Calu3 (cell line): ENCODE results near the gene RANBP17. TPM values are rescaled to one million over a fixed set of nuclear protein-coding genes. Genes with fewer than 3 reads are reported as not detected.

Experiments
- BruUV-seq: library from RNA; stranded (reverse); fragments of 400-500 nt; replicated peaks from 2 replicates; lab custom pipeline; 2021; lab: Mats Ljungman, UMichigan
- CTCF ChIA-PET: fragments of 300-600 bp; sonication (Branson Sonifier 250); formaldehyde crosslinking; loops from one replicate; lab custom pipeline; 2022; ENCODE audit warnings: antibody characterized with exemption; lab: Charles Lee
- DNase-seq: peaks from one replicate; pipeline ENCODE4 v3.0.0; 2022
- H3K27ac Mint-ChIP-seq: one replicate; pipeline ENCODE4 v1.8.0; 2022; ENCODE audit warnings: mixed read lengths; ENCODE audit not compliant: unreplicated experiment
- H3K27me3 Mint-ChIP-seq: one replicate; pipeline ENCODE4 v1.8.0; 2022; ENCODE audit warnings: mixed read lengths; ENCODE audit not compliant: unreplicated experiment
- H3K36me3 Mint-ChIP-seq: one replicate; pipeline ENCODE4 v1.8.0; 2022; ENCODE audit warnings: mild to moderate bottlenecking, moderate library complexity, mixed read lengths; ENCODE audit not compliant: insufficient read depth, unreplicated experiment
- H3K4me1 Mint-ChIP-seq: one replicate; pipeline ENCODE4 v1.8.0; 2022; ENCODE audit warnings: mild to moderate bottlenecking, low read depth, mixed read lengths; ENCODE audit not compliant: unreplicated experiment
- H3K4me3 Mint-ChIP-seq: one replicate; pipeline ENCODE4 v1.8.0; 2022; ENCODE audit warnings: mild to moderate bottlenecking, low read depth, moderate library complexity, mixed read lengths; ENCODE audit not compliant: unreplicated experiment
- H3K9me3 Mint-ChIP-seq: one replicate; pipeline ENCODE4 v1.8.0; 2022; ENCODE audit warnings: low read depth, mixed read lengths; ENCODE audit not compliant: unreplicated experiment
- intact Hi-C: fragments of 100-400 bp; cut with micrococcal nuclease; formaldehyde crosslinking; loops from one replicate; pipeline ENCODE4 v1.10.0; 2022; ENCODE audit not compliant: unreplicated experiment
- total RNA-seq: library from RNA; stranded (reverse); gene quantifications from 2 replicates; pipeline ENCODE4 v1.2.3, GENCODE V29; 2022
- TF ChIP-seq, protein P1 (sequence below): fragments of 200-600 bp; IDR thresholded peaks from one replicate; pipeline ENCODE4 v1.8.0; 2022; ENCODE audit warnings: antibody characterized with exemption; ENCODE audit not compliant: unreplicated experiment

RANBP17 gene
- total RNA-seq, 1 experiment from 2014 or later = 117 TPM

DNA sequence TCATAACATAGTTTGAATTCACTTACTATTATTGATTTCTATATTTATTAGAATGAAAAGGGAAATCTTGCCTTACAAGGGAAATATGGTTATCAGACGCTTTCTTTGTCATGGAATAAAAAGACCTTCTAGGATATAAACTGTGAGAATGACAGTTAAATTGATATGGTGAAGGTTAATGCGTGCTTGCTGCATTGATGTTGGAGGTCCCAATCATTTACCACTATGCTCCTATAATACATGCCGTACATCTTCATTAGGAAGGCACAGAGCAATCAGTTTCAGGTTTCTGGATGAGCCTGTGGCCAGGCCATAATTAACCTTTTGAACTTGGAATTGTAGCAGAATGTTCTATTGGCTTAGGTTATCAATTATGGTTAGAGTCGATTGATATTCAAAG lies 245.9 kb downstream of the RANBP17 start:
- CTCF ChIA-PET = no interaction called here
- H3K4me3 Mint-ChIP-seq = no peak overlapping the region
- TF ChIP-seq, protein P1, sequence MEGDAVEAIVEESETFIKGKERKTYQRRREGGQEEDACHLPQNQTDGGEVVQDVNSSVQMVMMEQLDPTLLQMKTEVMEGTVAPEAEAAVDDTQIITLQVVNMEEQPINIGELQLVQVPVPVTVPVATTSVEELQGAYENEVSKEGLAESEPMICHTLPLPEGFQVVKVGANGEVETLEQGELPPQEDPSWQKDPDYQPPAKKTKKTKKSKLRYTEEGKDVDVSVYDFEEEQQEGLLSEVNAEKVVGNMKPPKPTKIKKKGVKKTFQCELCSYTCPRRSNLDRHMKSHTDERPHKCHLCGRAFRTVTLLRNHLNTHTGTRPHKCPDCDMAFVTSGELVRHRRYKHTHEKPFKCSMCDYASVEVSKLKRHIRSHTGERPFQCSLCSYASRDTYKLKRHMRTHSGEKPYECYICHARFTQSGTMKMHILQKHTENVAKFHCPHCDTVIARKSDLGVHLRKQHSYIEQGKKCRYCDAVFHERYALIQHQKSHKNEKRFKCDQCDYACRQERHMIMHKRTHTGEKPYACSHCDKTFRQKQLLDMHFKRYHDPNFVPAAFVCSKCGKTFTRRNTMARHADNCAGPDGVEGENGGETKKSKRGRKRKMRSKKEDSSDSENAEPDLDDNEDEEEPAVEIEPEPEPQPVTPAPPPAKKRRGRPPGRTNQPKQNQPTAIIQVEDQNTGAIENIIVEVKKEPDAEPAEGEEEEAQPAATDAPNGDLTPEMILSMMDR = no peak
- H3K9me3 Mint-ChIP-seq = peaks cover 3% of the 10 kb centered on the region
- H3K4me1 Mint-ChIP-seq = no peaks in the 10 kb centered on the region
- peaks cover 4% of the 10 kb centered on the region for H3K36me3 Mint-ChIP-seq
- BruUV-seq = no TSS peak
- DNase-seq = no peak
- H3K27me3 Mint-ChIP-seq = no peaks in the 10 kb centered on the region
- intact Hi-C loops = no loop called here
- H3K27ac Mint-ChIP-seq = no peak overlapping the region

GRCh38 chr5:171115519-171115918 lies 253.7 kb downstream of the RANBP17 start:
- Mint-ChIP-seq H3K4me1 (peaks cover 5% of the 10 kb centered on the region), H3K36me3 (no peaks in the 10 kb centered on the region), H3K9me3 (peaks cover 4% of the 10 kb centered on the region), H3K4me3 (no peak overlapping the region), H3K27me3 (no peaks in the 10 kb centered on the region), H3K27ac (no peak overlapping the region)
- no peak for DNase-seq
- TF ChIP-seq, protein P1 = no peak
- no TSS peak for BruUV-seq
- intact Hi-C loops = no loop called here
- CTCF ChIA-PET = no interaction called here

- H3K36me3 Mint-ChIP-seq = no peaks in the 10 kb centered on the region
- H3K9me3 Mint-ChIP-seq = peaks cover 4% of the 10 kb centered on the region
- intact Hi-C loops = no loop called here
- no peak overlapping the region for H3K4me3 Mint-ChIP-seq
- no TSS peak for BruUV-seq
- no peaks in the 10 kb centered on the region for H3K27me3 Mint-ChIP-seq
- H3K27ac Mint-ChIP-seq = no peak overlapping the region
- TF ChIP-seq, protein P1 = no peak
- DNase-seq = no peak
- H3K4me1 Mint-ChIP-seq = peaks cover 9% of the 10 kb centered on the region
- CTCF ChIA-PET = no interaction called here
These were observed 254.9 kb downstream of the RANBP17 start for GRCh38 chr5:171116719-171117118.

DNA sequence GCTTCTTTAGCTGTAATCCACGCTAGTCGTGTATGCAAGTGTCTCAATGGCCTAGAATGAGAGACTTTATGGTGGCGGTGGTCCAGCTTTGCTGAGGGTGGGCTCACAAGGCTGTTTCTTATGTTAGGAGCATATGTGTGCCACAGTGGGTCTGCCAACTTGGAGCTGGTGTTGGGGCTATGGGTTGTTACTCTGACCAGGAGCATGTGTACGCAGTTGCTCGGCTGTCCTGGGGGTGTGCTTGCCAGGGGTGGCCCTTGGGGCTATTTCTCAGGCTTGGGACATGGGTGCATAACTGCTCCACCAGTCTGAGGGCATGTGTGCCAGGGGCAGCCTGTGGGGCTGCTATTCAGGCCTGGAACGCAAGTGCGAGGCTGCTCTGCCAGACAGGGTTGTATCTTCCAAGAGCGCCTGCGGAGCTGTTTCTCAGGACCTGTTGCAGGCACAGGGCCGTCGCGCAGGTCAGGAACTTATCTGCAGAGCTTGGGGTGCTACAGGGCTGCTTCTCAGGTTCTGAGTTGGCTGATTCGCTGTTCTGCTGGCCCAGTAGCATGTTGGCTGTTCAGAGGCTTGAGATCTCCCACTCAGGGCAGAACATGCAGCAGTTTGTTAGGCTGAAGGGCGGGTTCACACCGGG lies 259.3 kb downstream of the RANBP17 start:
- Mint-ChIP-seq H3K4me3 (no peak overlapping the region), H3K27ac (no peak overlapping the region), H3K36me3 (no peaks in the 10 kb centered on the region), H3K4me1 (peaks cover 9% of the 10 kb centered on the region), H3K9me3 (peaks cover 4% of the 10 kb centered on the region), H3K27me3 (no peaks in the 10 kb centered on the region)
- BruUV-seq = no TSS peak
- TF ChIP-seq, protein P1 = no peak
- CTCF ChIA-PET = no interaction called here
- intact Hi-C loops = no loop called here
- no peak for DNase-seq
